Right lobe of liver (tissue), 4 donors: ENCODE data around the gene CEP192.

Experiments
- POLR2A ChIP-seq: fragments of 450-650 bp; IDR thresholded peaks from one replicate; pipeline ENCODE4 v1.6.1; 2017; ENCODE audit warnings: antibody characterized with exemption, mild to moderate bottlenecking
- TF ChIP-seq, protein P1 (sequence below), 4 donors: fragments of 200-600 bp in 3 of 4; fragments of 450-650 bp in 1 of 4; IDR thresholded peaks; one replicate each; pipeline versions ENCODE4 v1.5.1 to v1.8.0; 2016 to 2022; ENCODE audit warnings: antibody characterized with exemption in 4 of 4, mild to moderate bottlenecking in 2 of 4
- donor health status: DM: no; HTN: no; CAD: no.
- donor health status: DM: no; HTN: no; CAD: no.
- donor health status: DM: no; HTN: yes; CAD: no.

- TF ChIP-seq, protein P1, sequence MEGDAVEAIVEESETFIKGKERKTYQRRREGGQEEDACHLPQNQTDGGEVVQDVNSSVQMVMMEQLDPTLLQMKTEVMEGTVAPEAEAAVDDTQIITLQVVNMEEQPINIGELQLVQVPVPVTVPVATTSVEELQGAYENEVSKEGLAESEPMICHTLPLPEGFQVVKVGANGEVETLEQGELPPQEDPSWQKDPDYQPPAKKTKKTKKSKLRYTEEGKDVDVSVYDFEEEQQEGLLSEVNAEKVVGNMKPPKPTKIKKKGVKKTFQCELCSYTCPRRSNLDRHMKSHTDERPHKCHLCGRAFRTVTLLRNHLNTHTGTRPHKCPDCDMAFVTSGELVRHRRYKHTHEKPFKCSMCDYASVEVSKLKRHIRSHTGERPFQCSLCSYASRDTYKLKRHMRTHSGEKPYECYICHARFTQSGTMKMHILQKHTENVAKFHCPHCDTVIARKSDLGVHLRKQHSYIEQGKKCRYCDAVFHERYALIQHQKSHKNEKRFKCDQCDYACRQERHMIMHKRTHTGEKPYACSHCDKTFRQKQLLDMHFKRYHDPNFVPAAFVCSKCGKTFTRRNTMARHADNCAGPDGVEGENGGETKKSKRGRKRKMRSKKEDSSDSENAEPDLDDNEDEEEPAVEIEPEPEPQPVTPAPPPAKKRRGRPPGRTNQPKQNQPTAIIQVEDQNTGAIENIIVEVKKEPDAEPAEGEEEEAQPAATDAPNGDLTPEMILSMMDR (IDR thresholded peaks at IDR 0.05): no peak
- TF ChIP-seq POLR2A: no peak
Measured at GRCh38 chr18:13035249-13035914, 44.2 kb downstream of the CEP192 start.
